Breast epithelium (tissue), 3 donors: ENCODE results near the gene FOS.

Source experiments
- CTCF ChIP-seq, 3 donors: fragments of 450-650 bp; IDR thresholded peaks; one replicate each; pipeline ENCODE4 v1.5.1; 2016 to 2017; ENCODE audit warnings: antibody characterized with exemption in 3 of 3, mild to moderate bottlenecking in 3 of 3, moderate library complexity in 3 of 3
- POLR2A ChIP-seq: fragments of 450-650 bp; IDR thresholded peaks from one replicate; pipeline ENCODE4 v1.6.1; 2016; ENCODE audit warnings: antibody characterized with exemption, mild to moderate bottlenecking, moderate library complexity

- TF ChIP-seq CTCF (IDR thresholded peaks at IDR 0.05) (no peak), POLR2A (no peak)
Observed at GRCh38 chr14:75281654-75282019, 3.0 kb downstream of the FOS start.
